NCI-H2196 (cell line): ENCODE data around the gene YPEL3.

Experiments used
- DNase-seq: peaks from one replicate; lab custom pipeline; 2025; ENCODE audit not compliant: unreplicated experiment; lab: John Stamatoyannopoulos, UW

Gene YPEL3

GRCh38 chr16:30091474-30092372, 4.3 kb downstream of the YPEL3 start, which contains the start of gene TBX6:
Gene TBX6 (minus strand): TSS chr16:30091924. CDS start chr16:30091193, 731 bp downstream.
- peak; percentile 95 for DNase-seq

- no peak for DNase-seq
These were observed 5.2 kb downstream of the YPEL3 start for GRCh38 chr16:30090610-30091331.

- no peak for DNase-seq
These were observed 7.0 kb downstream of the YPEL3 start for GRCh38 chr16:30088832-30089624.

- no peak for DNase-seq
These were observed 7.7 kb downstream of the YPEL3 start for GRCh38 chr16:30088237-30088831.

- DNase-seq, result no peak
These were observed 8.7 kb downstream of the YPEL3 start for GRCh38 chr16:30087181-30087898.

- no peak for DNase-seq
These were observed 9.5 kb downstream of the YPEL3 start for GRCh38 chr16:30086291-30087140.

- DNase-seq, result no peak
These were observed 10.2 kb downstream of the YPEL3 start for GRCh38 chr16:30085820-30086219.

GRCh38 chr16:30085247-30085646, 10.8 kb downstream of the YPEL3 start:
- DNase-seq, result no peak

GRCh38 chr16:30084816-30085159, 11.2 kb downstream of the YPEL3 start:
- no peak for DNase-seq

- DNase-seq, result no peak
These were observed 11.8 kb downstream of the YPEL3 start for GRCh38 chr16:30084096-30084815.

GRCh38 chr16:30083216-30084055, 12.6 kb downstream of the YPEL3 start:
- DNase-seq, result no peak

- DNase-seq, result no peak
These were observed 13.4 kb downstream of the YPEL3 start for GRCh38 chr16:30082545-30083090.

GRCh38 chr16:30079480-30079879, 16.5 kb downstream of the YPEL3 start:
- DNase-seq, result no peak

GRCh38 chr16:30078744-30079143, 17.3 kb downstream of the YPEL3 start:
- no peak for DNase-seq

- DNase-seq, result no peak
These were observed 18.4 kb downstream of the YPEL3 start for GRCh38 chr16:30077656-30078055.

- no peak for DNase-seq
These were observed 19.7 kb downstream of the YPEL3 start for GRCh38 chr16:30076276-30076791.

GRCh38 chr16:30075503-30076275, 20.3 kb downstream of the YPEL3 start, which contains the start of gene PPP4C:
Gene PPP4C (plus strand): TSS chr16:30075994. CDS start chr16:30076378, 384 bp downstream.
- DNase-seq, result peak; percentile 90
